B cell (primary cell): ENCODE results near the gene GPLD1.

Experiments
- CTCF ChIP-seq: fragments of 200-600 bp; IDR thresholded peaks from one replicate; pipeline ENCODE4 v1.8.0; 2022; ENCODE audit warnings: antibody characterized with exemption, mild to moderate bottlenecking
- EZH2 ChIP-seq: IDR thresholded peaks from 2 replicates; pipeline ENCODE4 v1.6.1; 2012; ENCODE audit warnings: borderline replicate concordance, low read depth, mild to moderate bottlenecking, moderate library complexity, low read length; ENCODE audit not compliant: insufficient read depth, poor library complexity, severe bottlenecking

GRCh38 chr6:24448396-24448795 is 41.0 kb downstream of the GPLD1 start:
- TF ChIP-seq CTCF (no peak), EZH2 (no peak)
